Measurements from ENCODE around the gene FLVCR2. TPM values are rescaled to one million over a fixed set of nuclear protein-coding genes. Genes with fewer than 3 reads are reported as not detected.

The FLVCR2 gene
- total RNA-seq, 1 donor from 2014 or later, result 3.1 TPM

DNA sequence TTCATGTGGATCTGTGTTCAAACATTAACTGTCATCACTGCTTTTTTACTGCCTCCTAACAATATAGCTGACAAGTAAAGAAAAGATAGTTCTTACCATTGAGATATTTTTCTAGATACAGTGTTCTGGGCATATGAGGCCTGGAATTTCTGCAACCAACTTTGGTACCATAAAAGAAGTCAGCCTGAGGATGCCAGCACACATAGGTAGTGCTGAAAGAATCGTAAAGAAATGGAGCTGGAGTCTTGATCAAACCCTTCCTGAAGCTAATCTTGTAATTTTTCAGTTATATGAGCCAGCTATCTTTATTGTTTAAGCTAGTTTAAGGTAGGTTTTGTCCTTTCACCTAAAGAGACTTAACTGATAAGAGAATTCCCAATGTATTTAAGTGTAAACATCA, 70.9 kb downstream of the FLVCR2 start:
- H3K36me3 Mint-ChIP-seq (ENCODE audit: low read depth, unreplicated experiment), result peaks cover 13% of the 10 kb centered on the region
- peaks cover 39% of the 10 kb centered on the region for H3K4me1 Mint-ChIP-seq (ENCODE audit: low read depth, unreplicated experiment)
- Histone ChIP-seq H3K27ac (ENCODE audit: low read depth, low read length) (peak overlapping the region; percentile 78), H3K4me1 (ENCODE audit: insufficient read depth, low read length) (peaks cover 37% of the 10 kb centered on the region), H3K79me2 (ENCODE audit: insufficient read depth, low read length) (no peaks in the 10 kb centered on the region), H3K36me3 (ENCODE audit: insufficient read depth, low read length) (peaks cover 30% of the 10 kb centered on the region), H3K4me2 (ENCODE audit: low read length) (peak overlapping the region; percentile 39), H3K4me3 (ENCODE audit: insufficient read depth, low read depth, low read length) (no peak overlapping the region), H3K9me3 (ENCODE audit: insufficient read depth, low read depth, low read length) (no peaks in the 10 kb centered on the region), H3K27me3 (ENCODE audit: insufficient read depth, low read length) (no peaks in the 10 kb centered on the region), H2AFZ (ENCODE audit: low read depth, low read length) (no peak overlapping the region), H4K20me1 (ENCODE audit: insufficient read depth, low read length) (peaks cover 3% of the 10 kb centered on the region), H3K9ac (ENCODE audit: low read length) (peak overlapping the region; percentile 50)
- DNase-seq (ENCODE audit: low read depth) (no peak), FAIRE-seq (no peak)
- H3K27me3 Mint-ChIP-seq (ENCODE audit: low read depth, unreplicated experiment), result no peaks in the 10 kb centered on the region
- H3K9me3 Mint-ChIP-seq (ENCODE audit: unreplicated experiment), result no peaks in the 10 kb centered on the region
- H3K27ac Mint-ChIP-seq (ENCODE audit: unreplicated experiment), result peak overlapping the region; percentile 90
- no peak overlapping the region for H3K4me3 Mint-ChIP-seq (ENCODE audit: unreplicated experiment)
- TF ChIP-seq CTCF (IDR thresholded peaks at IDR 0.05; ENCODE audit: insufficient read depth, low read depth, low read length) (no peak), EZH2 (IDR thresholded peaks at IDR 0.05; ENCODE audit: insufficient read depth, low read length) (no peak)

DNA sequence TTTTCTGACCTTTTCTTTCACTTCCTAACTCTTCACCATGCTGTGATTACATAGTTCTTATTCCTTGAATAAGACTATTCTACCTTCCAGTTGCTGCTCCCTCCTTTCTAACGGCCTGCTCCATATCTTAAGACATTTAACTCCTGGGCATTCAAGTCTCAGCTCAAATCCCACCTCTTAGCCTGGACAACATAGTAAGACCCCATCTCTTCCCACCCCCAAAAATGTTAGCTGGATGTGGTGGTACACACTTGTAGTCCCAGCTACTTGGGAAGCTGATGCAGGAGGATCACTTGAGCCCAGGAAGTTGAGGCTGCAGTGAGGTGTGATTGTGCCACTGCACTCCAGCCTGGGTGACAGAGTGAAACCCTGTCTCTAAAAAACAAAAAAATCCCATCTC, 71.4 kb downstream of the FLVCR2 start:
- Mint-ChIP-seq H3K36me3 (ENCODE audit: low read depth, unreplicated experiment) (peaks cover 14% of the 10 kb centered on the region), H3K4me1 (ENCODE audit: low read depth, unreplicated experiment) (peaks cover 37% of the 10 kb centered on the region), H3K9me3 (ENCODE audit: unreplicated experiment) (no peaks in the 10 kb centered on the region), H3K4me3 (ENCODE audit: unreplicated experiment) (no peak overlapping the region), H3K27me3 (ENCODE audit: low read depth, unreplicated experiment) (no peaks in the 10 kb centered on the region), H3K27ac (ENCODE audit: unreplicated experiment) (no peak overlapping the region)
- FAIRE-seq (no peak), DNase-seq (ENCODE audit: low read depth) (no peak)
- no peak overlapping the region for H3K4me2 ChIP-seq (ENCODE audit: low read length)
- peaks cover 3% of the 10 kb centered on the region for H4K20me1 ChIP-seq (ENCODE audit: insufficient read depth, low read length)
- H3K9me3 ChIP-seq (ENCODE audit: insufficient read depth, low read depth, low read length), result no peaks in the 10 kb centered on the region
- H3K4me3 ChIP-seq (ENCODE audit: insufficient read depth, low read depth, low read length), result no peak overlapping the region
- no peaks in the 10 kb centered on the region for H3K27me3 ChIP-seq (ENCODE audit: insufficient read depth, low read length)
- no peak overlapping the region for H2AFZ ChIP-seq (ENCODE audit: low read depth, low read length)
- H3K9ac ChIP-seq (ENCODE audit: low read length), result no peak overlapping the region
- H3K36me3 ChIP-seq (ENCODE audit: insufficient read depth, low read length), result peaks cover 30% of the 10 kb centered on the region
- TF ChIP-seq EZH2 (IDR thresholded peaks at IDR 0.05; ENCODE audit: insufficient read depth, low read length) (no peak), CTCF (IDR thresholded peaks at IDR 0.05; ENCODE audit: insufficient read depth, low read depth, low read length) (no peak)
- no peak overlapping the region for H3K27ac ChIP-seq (ENCODE audit: low read depth, low read length)
- peaks cover 37% of the 10 kb centered on the region for H3K4me1 ChIP-seq (ENCODE audit: insufficient read depth, low read length)
- H3K79me2 ChIP-seq (ENCODE audit: insufficient read depth, low read length), result no peaks in the 10 kb centered on the region

GRCh38 chr14:75650253-75651058, 72.0 kb downstream of the FLVCR2 start:
- peaks cover 16% of the 10 kb centered on the region for H3K36me3 Mint-ChIP-seq (ENCODE audit: low read depth, unreplicated experiment)
- no peaks in the 10 kb centered on the region for H3K27me3 ChIP-seq (ENCODE audit: insufficient read depth, low read length)
- no peak overlapping the region for H3K27ac Mint-ChIP-seq (ENCODE audit: unreplicated experiment)
- DNase-seq (ENCODE audit: low read depth), result no peak
- peaks cover 36% of the 10 kb centered on the region for H3K4me1 Mint-ChIP-seq (ENCODE audit: low read depth, unreplicated experiment)
- peaks cover 30% of the 10 kb centered on the region for H3K36me3 ChIP-seq (ENCODE audit: insufficient read depth, low read length)
- no peaks in the 10 kb centered on the region for H3K9me3 Mint-ChIP-seq (ENCODE audit: unreplicated experiment)
- H3K9ac ChIP-seq (ENCODE audit: low read length), result no peak overlapping the region
- H3K4me3 ChIP-seq (ENCODE audit: insufficient read depth, low read depth, low read length), result no peak overlapping the region
- H3K79me2 ChIP-seq (ENCODE audit: insufficient read depth, low read length), result no peaks in the 10 kb centered on the region
- H3K4me2 ChIP-seq (ENCODE audit: low read length), result no peak overlapping the region
- H3K4me3 Mint-ChIP-seq (ENCODE audit: unreplicated experiment), result no peak overlapping the region
- peaks cover 3% of the 10 kb centered on the region for H4K20me1 ChIP-seq (ENCODE audit: insufficient read depth, low read length)
- H3K9me3 ChIP-seq (ENCODE audit: insufficient read depth, low read depth, low read length), result no peaks in the 10 kb centered on the region
- no peak overlapping the region for H3K27ac ChIP-seq (ENCODE audit: low read depth, low read length)
- FAIRE-seq, result no peak
- no peaks in the 10 kb centered on the region for H3K27me3 Mint-ChIP-seq (ENCODE audit: low read depth, unreplicated experiment)
- no peak overlapping the region for H2AFZ ChIP-seq (ENCODE audit: low read depth, low read length)
- H3K4me1 ChIP-seq (ENCODE audit: insufficient read depth, low read length), result peaks cover 37% of the 10 kb centered on the region
- TF ChIP-seq EZH2 (IDR thresholded peaks at IDR 0.05; ENCODE audit: insufficient read depth, low read length) (no peak), CTCF (IDR thresholded peaks at IDR 0.05; ENCODE audit: insufficient read depth, low read depth, low read length) (no peak)
